ENCODE measurements around the gene PRELID3B.

DNA sequence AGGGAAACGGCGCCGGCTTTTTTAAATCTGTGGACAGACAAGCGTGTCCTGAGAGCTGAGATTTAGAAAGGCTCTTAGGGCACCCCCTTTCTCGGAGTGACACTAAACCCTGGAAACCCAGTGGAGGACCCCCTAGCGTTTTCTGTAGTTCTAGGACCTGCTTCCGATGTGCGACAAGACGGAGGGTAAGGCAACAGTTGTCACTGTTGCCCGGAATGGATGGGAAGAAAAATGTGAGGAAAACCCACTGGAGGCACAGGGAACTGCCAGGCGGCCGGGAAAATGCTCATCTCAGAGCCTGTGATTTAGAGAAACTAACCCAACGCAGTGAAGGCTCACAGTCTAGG is 9.9 kb downstream of the PRELID3B start:
- TF ChIP-seq RAD21 (IDR thresholded peaks at IDR 0.05 in 1 of 2, conservative IDR thresholded peaks at IDR 0.05 in 1 of 2; ENCODE audit: low read depth in 2 of 2, low read length in 2 of 2) (no peak), CBX5 (IDR thresholded peaks at IDR 0.05; ENCODE audit: low read depth, low read length) (no peak), RNF2 (IDR thresholded peaks at IDR 0.05; ENCODE audit: borderline replicate concordance, low read depth, low read length, missing control alignments, poor library complexity, severe bottlenecking) (no peak), EGR1 (IDR thresholded peaks at IDR 0.05; ENCODE audit: borderline replicate concordance, low read depth, low read length) (no peak), SIN3A (conservative IDR thresholded peaks at IDR 0.05 in 1 of 2, IDR thresholded peaks at IDR 0.05 in 1 of 2; ENCODE audit: low read depth in 1 of 2, low read length in 2 of 2) (no peak; a peak in 1 of 4 replicates), EZH2 (IDR thresholded peaks at IDR 0.05; ENCODE audit: low read depth, low read length, severe bottlenecking) (no peak)
- TF ChIP-seq, protein P1, sequence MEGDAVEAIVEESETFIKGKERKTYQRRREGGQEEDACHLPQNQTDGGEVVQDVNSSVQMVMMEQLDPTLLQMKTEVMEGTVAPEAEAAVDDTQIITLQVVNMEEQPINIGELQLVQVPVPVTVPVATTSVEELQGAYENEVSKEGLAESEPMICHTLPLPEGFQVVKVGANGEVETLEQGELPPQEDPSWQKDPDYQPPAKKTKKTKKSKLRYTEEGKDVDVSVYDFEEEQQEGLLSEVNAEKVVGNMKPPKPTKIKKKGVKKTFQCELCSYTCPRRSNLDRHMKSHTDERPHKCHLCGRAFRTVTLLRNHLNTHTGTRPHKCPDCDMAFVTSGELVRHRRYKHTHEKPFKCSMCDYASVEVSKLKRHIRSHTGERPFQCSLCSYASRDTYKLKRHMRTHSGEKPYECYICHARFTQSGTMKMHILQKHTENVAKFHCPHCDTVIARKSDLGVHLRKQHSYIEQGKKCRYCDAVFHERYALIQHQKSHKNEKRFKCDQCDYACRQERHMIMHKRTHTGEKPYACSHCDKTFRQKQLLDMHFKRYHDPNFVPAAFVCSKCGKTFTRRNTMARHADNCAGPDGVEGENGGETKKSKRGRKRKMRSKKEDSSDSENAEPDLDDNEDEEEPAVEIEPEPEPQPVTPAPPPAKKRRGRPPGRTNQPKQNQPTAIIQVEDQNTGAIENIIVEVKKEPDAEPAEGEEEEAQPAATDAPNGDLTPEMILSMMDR (IDR thresholded peaks at IDR 0.05; ENCODE audit: control extremely low read depth in 1 of 3, insufficient read depth in 1 of 3, low read depth in 1 of 3, low read length in 3 of 3), result no peak
- TF ChIP-seq, protein P2, sequence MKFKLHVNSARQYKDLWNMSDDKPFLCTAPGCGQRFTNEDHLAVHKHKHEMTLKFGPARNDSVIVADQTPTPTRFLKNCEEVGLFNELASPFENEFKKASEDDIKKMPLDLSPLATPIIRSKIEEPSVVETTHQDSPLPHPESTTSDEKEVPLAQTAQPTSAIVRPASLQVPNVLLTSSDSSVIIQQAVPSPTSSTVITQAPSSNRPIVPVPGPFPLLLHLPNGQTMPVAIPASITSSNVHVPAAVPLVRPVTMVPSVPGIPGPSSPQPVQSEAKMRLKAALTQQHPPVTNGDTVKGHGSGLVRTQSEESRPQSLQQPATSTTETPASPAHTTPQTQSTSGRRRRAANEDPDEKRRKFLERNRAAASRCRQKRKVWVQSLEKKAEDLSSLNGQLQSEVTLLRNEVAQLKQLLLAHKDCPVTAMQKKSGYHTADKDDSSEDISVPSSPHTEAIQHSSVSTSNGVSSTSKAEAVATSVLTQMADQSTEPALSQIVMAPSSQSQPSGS (IDR thresholded peaks at IDR 0.05; ENCODE audit: low read length), result no peak
